ENCODE measurements around the gene IFFO2. TPM values are rescaled to one million over a fixed set of nuclear protein-coding genes. Genes with fewer than 3 reads are reported as not detected.
A peak's percentile ranks its signal among the peaks of the same experiment; 100 is the strongest.

The IFFO2 gene
- total and polyA plus RNA-seq, 2 of the 13 experiments (the other 11 are each of a cell fraction or from before 2014, with no cell fraction given): 7.3 to 16.7 TPM

GRCh38 chr1:18875796-18876128 is 80.7 kb downstream of the IFFO2 start:
- peaks cover 30 to 79% of the 10 kb centered on the region in 2 experiments for H3K36me3 ChIP-seq (replicated peaks in 1 of 2; ENCODE audit: control insufficient read depth in 1 of 2, insufficient read depth in 2 of 2, low read length in 2 of 2)
- no peaks in the 10 kb centered on the region for H3K4me1 ChIP-seq (ENCODE audit: insufficient read depth, low read length)
- H2AFZ ChIP-seq (ENCODE audit: low read length): no peak overlapping the region
- H3K9me3 ChIP-seq (ENCODE audit: low read length): no peaks in the 10 kb centered on the region
- H3K4me2 ChIP-seq (ENCODE audit: low read depth, low read length): no peak overlapping the region
- H3K27ac ChIP-seq (ENCODE audit: extremely low read length, insufficient read depth, low read length): no peak overlapping the region
- ChIA-PET CTCF (ENCODE audit: low intra/inter-chr PET ratio, low total read pairs) (interaction anchor here (0.7 to 1.2 kb wide), 2 partner anchors 31 to 279 kb away, joined by 3 read pairs; no protein-coding TSS in a partner anchor), POLR2A (no interaction called here)
- TF ChIP-seq NFIB (CRISPR knock-in tag; IDR thresholded peaks at IDR 0.05; ENCODE audit: borderline replicate concordance): no peak
- TF ChIP-seq CHD4 (IDR thresholded peaks at IDR 0.05; ENCODE audit: borderline replicate concordance, low read length): 0 out of 2 replicates have a peak, but pooled peaks have one; percentile 24
- peak; percentile 38; the same call in 1 of the 2 replicates for TF ChIP-seq ZMYM3 (CRISPR knock-in tag; IDR thresholded peaks at IDR 0.05)
- no peak for TF ChIP-seq AKAP8 (CRISPR knock-in tag; IDR thresholded peaks at IDR 0.05)
- TF ChIP-seq ZNF317 (CRISPR knock-in tag; IDR thresholded peaks at IDR 0.05): no peak
- TF ChIP-seq HES4 (CRISPR knock-in tag; IDR thresholded peaks at IDR 0.05; ENCODE audit: borderline replicate concordance): no peak
- TF ChIP-seq DR1 (CRISPR knock-in tag; IDR thresholded peaks at IDR 0.05): no peak
- peak; percentile 87 for TF ChIP-seq ZNF629 (CRISPR knock-in tag; conservative IDR thresholded peaks at IDR 0.05)
- no peak for TF ChIP-seq SIX4 (CRISPR knock-in tag; IDR thresholded peaks at IDR 0.05)
- TF ChIP-seq DMAP1 (CRISPR knock-in tag; IDR thresholded peaks at IDR 0.05): no peak
- no peak overlapping the region for H3K9ac ChIP-seq (ENCODE audit: insufficient read depth, low read depth, low read length)
- DNase-seq (ENCODE audit: low spot score) (no peak), FAIRE-seq (no peak), ATAC-seq (no peak)
- in situ Hi-C loops (cut with HindIII; ENCODE audit: extremely low pct_ligation_motif_present, low pct_unique_long_range_greater_than_20kb): no loop called here
- no peaks in the 10 kb centered on the region for H3K27me3 ChIP-seq (ENCODE audit: control insufficient read depth in 1 of 2, insufficient read depth in 2 of 2, low read length in 2 of 2)
- no CpG with 5 or more reads among the region's 3 CpGs for WGBS (ENCODE audit: low lambda C conversion rate)
- intact Hi-C loops (cut with micrococcal nuclease; ENCODE audit: unreplicated experiment): no loop called here
- H4K20me1 ChIP-seq (ENCODE audit: insufficient read depth, low read length): peaks cover 31% of the 10 kb centered on the region
- no peaks in the 10 kb centered on the region for H3K79me2 ChIP-seq (ENCODE audit: insufficient read depth, low read length)
- no peak overlapping the region for H3K4me3 ChIP-seq (replicated peaks in 1 of 3; ENCODE audit: insufficient read depth in 1 of 3, low read depth in 2 of 3, low read length in 3 of 3)
- no TSS peak for BruUV-seq (replicated peaks)
